Measurements from ENCODE around the gene ACIN1.

GRCh38 chr14:23008831-23009230 is 86.1 kb downstream of the ACIN1 start:
- TF ChIP-seq CTCF (optimal IDR thresholded peaks at IDR 0.05 in 1 of 3, IDR thresholded peaks at IDR 0.05 in 1 of 3, conservative IDR thresholded peaks at IDR 0.05 in 1 of 3; ENCODE audit: extremely low read depth in 1 of 3, insufficient read depth in 2 of 3, low read length in 3 of 3) (no peak), EZH2 (IDR thresholded peaks at IDR 0.05; ENCODE audit: low read length) (no peak)

Measured in keratinocyte (primary cell).